K562 (cell line): ENCODE data around the gene SIRT5. TPM values are rescaled to one million over a fixed set of nuclear protein-coding genes. Genes with fewer than 3 reads are reported as not detected.

Experiments
- FOXP4 ChIP-seq: sonication (generic); formaldehyde crosslinking; IDR thresholded peaks from 2 replicates; pipeline ENCODE4 v1.8.0; 2022; ENCODE audit warnings: mild to moderate bottlenecking, missing genetic modification reagents, borderline replicate concordance
- HIVEP1 ChIP-seq: fragments of 250-450 bp; sonication (Bioruptor Pico); IDR thresholded peaks from 2 replicates; pipeline ENCODE4 v1.4.0; 2020; ENCODE audit warnings: mild to moderate bottlenecking
- KAT7 ChIP-seq: sonication (generic); formaldehyde crosslinking; IDR thresholded peaks from 2 replicates; pipeline ENCODE4 v1.8.0; 2022; ENCODE audit warnings: missing genetic modification reagents, mild to moderate bottlenecking, borderline replicate concordance
- MTA2 ChIP-seq: fragments of 450-650 bp; IDR thresholded peaks from 2 replicates; pipeline ENCODE4 v1.6.1; 2016; ENCODE audit warnings: low read depth
- RBM25 ChIP-seq: fragments of 200-400 bp; formaldehyde crosslinking; IDR thresholded peaks from 2 replicates; pipeline ENCODE4 v1.6.1; 2018; ENCODE audit warnings: low read length, low read depth, moderate library complexity; ENCODE audit not compliant: severe bottlenecking
- SAFB2 ChIP-seq: fragments of 200-400 bp; formaldehyde crosslinking; IDR thresholded peaks from 2 replicates; pipeline ENCODE4 v1.6.1; 2018; ENCODE audit warnings: borderline replicate concordance, low read length, low read depth, moderate library complexity; ENCODE audit not compliant: severe bottlenecking
- SMARCE1 ChIP-seq: fragments of 450-650 bp; IDR thresholded peaks from 2 replicates; pipeline ENCODE4 v1.7.1; 2016; ENCODE audit warnings: mild to moderate bottlenecking
- THRAP3 ChIP-seq: fragments of 450-650 bp; IDR thresholded peaks from 2 replicates; pipeline ENCODE4 v1.6.1; 2016; ENCODE audit warnings: mild to moderate bottlenecking, inconsistent platforms, borderline replicate concordance
- TSHZ1 ChIP-seq: fragments of 250-450 bp; sonication (Bioruptor Pico); IDR thresholded peaks from 2 replicates; pipeline ENCODE4 v1.4.0; 2020; ENCODE audit warnings: mild to moderate bottlenecking, moderate library complexity
- ZBTB5 ChIP-seq: fragments of 450-650 bp; IDR thresholded peaks from 2 replicates; pipeline ENCODE4 v1.6.1; 2017; ENCODE audit warnings: antibody characterized with exemption
- ZFP36 ChIP-seq: fragments of 150-350 bp; IDR thresholded peaks from 2 replicates; pipeline ENCODE4 v1.6.1; 2018; ENCODE audit warnings: low read length, low read depth; ENCODE audit not compliant: partially characterized antibody
- ZNF217 ChIP-seq: sonication (generic); formaldehyde crosslinking; IDR thresholded peaks from 2 replicates; pipeline ENCODE4 v1.8.0; 2022; ENCODE audit warnings: mild to moderate bottlenecking, missing genetic modification reagents
- ZNF224 ChIP-seq: sonication (generic); formaldehyde crosslinking; IDR thresholded peaks from 2 replicates; pipeline ENCODE4 v1.8.0; 2022; ENCODE audit warnings: mild to moderate bottlenecking, missing genetic modification reagents
- ZNF586 ChIP-seq: fragments of 450-650 bp; formaldehyde crosslinking; conservative IDR thresholded peaks from 2 replicates; pipeline ENCODE4 v1.4.0; 2020; ENCODE audit warnings: mild to moderate bottlenecking, moderate library complexity
- ZNF76 ChIP-seq: fragments of 250-450 bp; sonication (Bioruptor Pico); IDR thresholded peaks from 2 replicates; pipeline ENCODE4 v1.4.0; 2020; ENCODE audit warnings: mild to moderate bottlenecking, moderate library complexity, borderline replicate concordance
- polyA plus RNA-seq, 8 experiments: library from polyadenylated mRNA; depleted of rRNA in 4 of 8; stranded (reverse) in 5 of 8; unstranded in 3 of 8; fragments of >200 nt; fragmentation: Nextera tagmentation in 2 of 8; fragmentation: Illumina TruSeq in 1 of 8; extraction: Ambion mirVana in 2 of 8; extraction: Trizol in 1 of 8; gene quantifications; 2 replicates each; pipeline versions ENCODE4 v1.2.1 to v1.2.3, GENCODE V29; 2011 to 2014; ENCODE audit warnings: inconsistent platforms in 1 of 8, missing spikeins in 1 of 8
- total RNA-seq, 7 experiments: library from RNA; depleted of rRNA in 6 of 7; stranded (reverse); fragments of >200 nt in 6 of 7; fragmentation: Illumina TruSeq in 2 of 7; extraction: Trizol in 2 of 7; gene quantifications; 2 replicates each; pipeline versions ENCODE4 v1.2.1 to v1.2.3, GENCODE V29; 2011 to 2021; ENCODE audit warnings: low replicate concordance in 1 of 7

SIRT5 gene
- total and polyA plus RNA-seq, 9 of the 15 experiments (the other 6 are each of a cell fraction or from before 2014, with no cell fraction given), result 2.1 to 15.7 (median 11.4) TPM

GRCh38 chr6:13574571-13575376, at the start of gene SIRT5 (continued):
- peak; percentile 54; the same call in 1 of the 2 replicates for TF ChIP-seq ZNF76 (CRISPR knock-in tag)
- no peak for TF ChIP-seq ZFP36
- no peak for TF ChIP-seq RBM25
- peak; percentile 61; the same call in 1 of the 2 replicates for TF ChIP-seq KAT7 (CRISPR knock-in tag)
- TF ChIP-seq THRAP3, result no peak
- no peak for TF ChIP-seq SAFB2
- TF ChIP-seq ZNF224 (CRISPR knock-in tag), result peak; percentile 61; the same call in 1 of the 2 replicates
- peak; percentile 84 for TF ChIP-seq ZBTB5
- TF ChIP-seq ZNF586 (CRISPR knock-in tag), result no peak
- TF ChIP-seq FOXP4, result peak; percentile 72; the same call in 1 of the 2 replicates
- 0 out of 2 replicates have a peak, but pooled peaks have one; percentile 33 for TF ChIP-seq MTA2
- TF ChIP-seq HIVEP1 (CRISPR knock-in tag), result no peak
- TF ChIP-seq ZNF217 (CRISPR knock-in tag), result no peak
- TF ChIP-seq TSHZ1 (CRISPR knock-in tag), result no peak
- peak; percentile 52; the same call in 1 of the 2 replicates for TF ChIP-seq SMARCE1
